ENCODE results near the gene TEX264. TPM values are rescaled to one million over a fixed set of nuclear protein-coding genes. Genes with fewer than 3 reads are reported as not detected.

TEX264 gene
- total RNA-seq, 2 donors from 2014 or later: 25.7 to 44.0 TPM

GRCh38 chr3:51682526-51682925, 11.5 kb downstream of the TEX264 start:
- no peak for DNase-seq (ENCODE audit: low spot score in 2 of 2)
- Mint-ChIP-seq H3K27ac (peak overlapping the region in 1 of 2 donors; percentile 7), H3K9me3 (no peaks in the 10 kb centered on the region), H3K36me3 (peaks cover 11 to 28% of the 10 kb centered on the region in 2 donors)
- no peak for ATAC-seq

GRCh38 chr3:51683566-51683965, 12.5 kb downstream of the TEX264 start:
- no peak overlapping the region for H3K27ac Mint-ChIP-seq
- ATAC-seq: no peak
- H3K9me3 Mint-ChIP-seq: no peaks in the 10 kb centered on the region
- peaks cover 15 to 37% of the 10 kb centered on the region in 2 donors for H3K36me3 Mint-ChIP-seq
- no peak for DNase-seq (ENCODE audit: low spot score in 2 of 2)

GRCh38 chr3:51684971-51685751, 14.1 kb downstream of the TEX264 start:
- Mint-ChIP-seq H3K9me3 (no peaks in the 10 kb centered on the region), H3K36me3 (peaks cover 15 to 38% of the 10 kb centered on the region in 2 donors), H3K27ac (peak overlapping the region; percentile 86 to 90)
- ATAC-seq: no peak
- DNase-seq (ENCODE audit: low spot score in 2 of 2): no peak

- no peak for ATAC-seq
- no peak for DNase-seq (ENCODE audit: low spot score in 2 of 2)
- H3K27ac Mint-ChIP-seq: peak overlapping the region; percentile 86 to 90
- peaks cover 15 to 38% of the 10 kb centered on the region in 2 donors for H3K36me3 Mint-ChIP-seq
- H3K9me3 Mint-ChIP-seq: no peaks in the 10 kb centered on the region
Observed at GRCh38 chr3:51686056-51686455, 15.0 kb downstream of the TEX264 start.

GRCh38 chr3:51686512-51687215, 15.6 kb downstream of the TEX264 start:
- ATAC-seq (peak; percentile 87 to 89), DNase-seq (ENCODE audit: low spot score in 2 of 2) (peak; percentile 48 to 89)
- no peaks in the 10 kb centered on the region for H3K9me3 Mint-ChIP-seq
- peaks cover 15 to 38% of the 10 kb centered on the region in 2 donors for H3K36me3 Mint-ChIP-seq
- peak overlapping the region; percentile 86 to 90 for H3K27ac Mint-ChIP-seq

- Mint-ChIP-seq H3K27ac (peak overlapping the region; percentile 84 to 86), H3K9me3 (no peaks in the 10 kb centered on the region), H3K36me3 (peaks cover 15 to 32% of the 10 kb centered on the region in 2 donors)
- ATAC-seq (no peak), DNase-seq (ENCODE audit: low spot score in 2 of 2) (no peak)
Observed at GRCh38 chr3:51687431-51688205, 16.6 kb downstream of the TEX264 start.

GRCh38 chr3:51688206-51688600, 17.2 kb downstream of the TEX264 start:
- no peak for DNase-seq (ENCODE audit: low spot score in 2 of 2)
- Mint-ChIP-seq H3K27ac (no peak overlapping the region), H3K36me3 (peaks cover 15 to 32% of the 10 kb centered on the region in 2 donors), H3K9me3 (no peaks in the 10 kb centered on the region)
- ATAC-seq: no peak

GRCh38 chr3:51691021-51691420, 20.0 kb downstream of the TEX264 start:
- peak overlapping the region in 1 of 2 donors; percentile 42 for H3K27ac Mint-ChIP-seq
- DNase-seq (ENCODE audit: low spot score in 2 of 2) (no peak), ATAC-seq (no peak)
- no peaks in the 10 kb centered on the region for H3K9me3 Mint-ChIP-seq
- peaks cover 7 to 21% of the 10 kb centered on the region in 2 donors for H3K36me3 Mint-ChIP-seq

- Mint-ChIP-seq H3K9me3 (no peaks in the 10 kb centered on the region), H3K36me3 (peaks cover 4 to 15% of the 10 kb centered on the region in 2 donors), H3K27ac (peak overlapping the region in 1 of 2 donors; percentile 42)
- DNase-seq (ENCODE audit: low spot score in 2 of 2): no peak
- no peak for ATAC-seq
Observed at GRCh38 chr3:51691949-51692348, 20.9 kb downstream of the TEX264 start.

- H3K27ac Mint-ChIP-seq: no peak overlapping the region
- H3K9me3 Mint-ChIP-seq: no peaks in the 10 kb centered on the region
- ATAC-seq (no peak), DNase-seq (ENCODE audit: low spot score in 2 of 2) (no peak)
- peaks cover 0 to 7% of the 10 kb centered on the region in 2 donors for H3K36me3 Mint-ChIP-seq
Observed at GRCh38 chr3:51692980-51693395, 21.9 kb downstream of the TEX264 start.

GRCh38 chr3:51696954-51697353, 25.9 kb downstream of the TEX264 start:
- no peak for DNase-seq (ENCODE audit: low spot score in 2 of 2)
- Mint-ChIP-seq H3K36me3 (peaks cover 0 to 7% of the 10 kb centered on the region in 2 donors), H3K27ac (peak overlapping the region in 1 of 2 donors; percentile 55), H3K9me3 (no peaks in the 10 kb centered on the region)
- no peak for ATAC-seq

GRCh38 chr3:51698209-51698608, 27.2 kb downstream of the TEX264 start:
- DNase-seq (ENCODE audit: low spot score in 2 of 2): no peak
- no peak for ATAC-seq
- peak overlapping the region in 1 of 2 donors; percentile 75 for H3K27ac Mint-ChIP-seq
- peaks cover 0 to 7% of the 10 kb centered on the region in 2 donors for H3K36me3 Mint-ChIP-seq
- no peaks in the 10 kb centered on the region for H3K9me3 Mint-ChIP-seq

GRCh38 chr3:51700403-51700802, 29.4 kb downstream of the TEX264 start:
- Mint-ChIP-seq H3K9me3 (no peaks in the 10 kb centered on the region), H3K36me3 (peaks cover 0 to 7% of the 10 kb centered on the region in 2 donors), H3K27ac (no peak overlapping the region)
- DNase-seq (ENCODE audit: low spot score in 2 of 2): no peak
- no peak for ATAC-seq

GRCh38 chr3:51702156-51702555, 31.1 kb downstream of the TEX264 start:
- no peak for DNase-seq (ENCODE audit: low spot score in 2 of 2)
- H3K9me3 Mint-ChIP-seq: no peaks in the 10 kb centered on the region
- ATAC-seq: no peak
- no peak overlapping the region for H3K27ac Mint-ChIP-seq
- peaks cover 0 to 7% of the 10 kb centered on the region in 2 donors for H3K36me3 Mint-ChIP-seq

GRCh38 chr3:51703068-51703760, 32.2 kb downstream of the TEX264 start:
- no peak for DNase-seq (ENCODE audit: low spot score in 2 of 2)
- no peak for ATAC-seq
- Mint-ChIP-seq H3K36me3 (peaks cover 0 to 7% of the 10 kb centered on the region in 2 donors), H3K27ac (peak overlapping the region in 1 of 2 donors; percentile 50), H3K9me3 (no peaks in the 10 kb centered on the region)

All from activated naive CD4-positive, alpha-beta T cell treated with anti-CD3 and anti-CD28 coated beads, Interleukin-2, amount 50 U/mL, for 72 hours (primary cell).